ENCODE results near the gene TAL2.
A peak's percentile ranks its signal among the peaks of the same experiment; 100 is the strongest.
"Not testable (repeated sequence)": the region's sequence is repeated elsewhere in the genome, so short reads cannot be mapped to it uniquely, and the experiment has no call there.

TAL2 gene

GRCh38 chr9:105676351-105676923 is 14.2 kb downstream of the TAL2 start:
- no peak for DNase-seq (ENCODE audit: low spot score)

GRCh38 chr9:105678163-105678562 is 15.9 kb downstream of the TAL2 start:
- no peak for DNase-seq (ENCODE audit: low spot score)

GRCh38 chr9:105678781-105679180 is 16.5 kb downstream of the TAL2 start:
- DNase-seq (ENCODE audit: low spot score): no peak

- DNase-seq (ENCODE audit: low spot score): no peak
Measured at GRCh38 chr9:105679257-105680022, 17.2 kb downstream of the TAL2 start.

- no peak for DNase-seq (ENCODE audit: low spot score)
Measured at GRCh38 chr9:105681313-105681712, 19.1 kb downstream of the TAL2 start.

GRCh38 chr9:105681724-105682123 is 19.5 kb downstream of the TAL2 start:
- DNase-seq (ENCODE audit: low spot score): no peak

GRCh38 chr9:105683688-105684275 is 21.5 kb downstream of the TAL2 start:
- DNase-seq (ENCODE audit: low spot score): no peak

GRCh38 chr9:105686936-105687335 is 24.7 kb downstream of the TAL2 start:
- DNase-seq (ENCODE audit: low spot score): no peak

GRCh38 chr9:105690742-105691141 is 28.5 kb downstream of the TAL2 start:
- peak; percentile 29 for DNase-seq (ENCODE audit: low spot score)

- peak; percentile 35 for DNase-seq (ENCODE audit: low spot score)
Measured at GRCh38 chr9:105693435-105694189, 31.4 kb downstream of the TAL2 start.

GRCh38 chr9:105694190-105694847 is 32.1 kb downstream of the TAL2 start, which contains the start of gene TMEM38B:
TMEM38B (plus strand) TSS chr9:105694541; CDS start chr9:105694661, 120 bp downstream.
- peak; percentile 79 for DNase-seq (ENCODE audit: low spot score)

GRCh38 chr9:105694848-105695581 is 32.8 kb downstream of the TAL2 start:
- DNase-seq (ENCODE audit: low spot score): peak; percentile 75

GRCh38 chr9:105696219-105696793 is 34.0 kb downstream of the TAL2 start:
- no peak for DNase-seq (ENCODE audit: low spot score)

- DNase-seq (ENCODE audit: low spot score): no peak
Measured at GRCh38 chr9:105697871-105698270, 35.6 kb downstream of the TAL2 start.

- DNase-seq (ENCODE audit: low spot score): no peak
Measured at GRCh38 chr9:105698348-105698870, 36.2 kb downstream of the TAL2 start.

- DNase-seq (ENCODE audit: low spot score): no peak
Measured at GRCh38 chr9:105700668-105701067, 38.4 kb downstream of the TAL2 start.

GRCh38 chr9:105701145-105701544 is 38.9 kb downstream of the TAL2 start:
- no peak for DNase-seq (ENCODE audit: low spot score)

- no peak for DNase-seq (ENCODE audit: low spot score)
Measured at GRCh38 chr9:105702207-105702606, 40.0 kb downstream of the TAL2 start.

GRCh38 chr9:105703638-105704037 is 41.4 kb downstream of the TAL2 start:
- DNase-seq (ENCODE audit: low spot score): not testable (repeated sequence)

GRCh38 chr9:105706156-105706555 is 43.9 kb downstream of the TAL2 start:
- DNase-seq (ENCODE audit: low spot score): no peak

- DNase-seq (ENCODE audit: low spot score): no peak
Measured at GRCh38 chr9:105708405-105708804, 46.1 kb downstream of the TAL2 start.
